Renal cortical epithelial cell (primary cell): Measurements from ENCODE around the gene ASTL. TPM values are rescaled to one million over a fixed set of nuclear protein-coding genes. Genes with fewer than 3 reads are reported as not detected.
"Not testable (repeated sequence)": the region's sequence is repeated elsewhere in the genome, so short reads cannot be mapped to it uniquely, and the experiment has no call there.

ENCODE experiments used
- DNase-seq: peaks from one replicate; pipeline ENCODE4 v3.0.0-alpha.2; 2011; ENCODE audit warnings: low read depth
- total RNA-seq: library from RNA; depleted of rRNA; stranded (reverse); fragments of >200 nt; gene quantifications from 2 replicates; pipeline ENCODE4 v1.2.3, GENCODE V29; 2014

ASTL gene
- total RNA-seq, 1 donor from 2014 or later: not detected

DNA sequence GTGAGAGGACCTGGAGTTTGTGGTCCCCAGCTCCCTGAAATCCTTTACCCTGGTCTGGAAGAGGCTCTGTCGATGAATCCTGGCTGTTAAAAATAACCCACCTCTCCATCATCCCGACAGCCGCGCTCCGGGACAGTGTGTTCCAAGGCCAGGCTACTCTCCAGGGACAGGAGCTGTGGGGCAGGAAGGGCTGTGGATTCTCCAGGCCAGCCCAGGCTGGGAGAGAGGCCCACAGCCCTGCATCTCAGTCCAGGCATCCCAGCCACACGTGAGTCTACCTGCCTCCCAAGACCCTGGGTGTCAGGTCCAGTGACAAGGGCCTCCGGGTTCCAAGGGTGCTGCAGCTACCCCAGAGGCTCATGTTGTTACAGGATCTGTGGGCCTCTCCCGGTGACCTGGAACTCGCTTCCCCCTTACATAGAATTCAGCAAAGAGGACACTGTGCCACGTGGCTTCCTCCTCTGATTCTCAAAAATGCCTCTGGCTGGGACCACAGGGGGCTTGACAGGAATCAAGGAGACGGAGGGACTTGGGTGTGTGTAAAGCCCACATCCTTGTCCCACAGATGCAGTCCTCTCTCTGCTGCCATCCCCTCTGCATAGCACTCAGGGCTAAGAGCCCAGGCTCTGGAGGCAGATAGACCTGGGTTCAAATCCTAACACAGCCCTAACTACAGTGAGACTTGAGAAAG, 39.3 kb downstream of the ASTL start:
- no peak for DNase-seq

DNA sequence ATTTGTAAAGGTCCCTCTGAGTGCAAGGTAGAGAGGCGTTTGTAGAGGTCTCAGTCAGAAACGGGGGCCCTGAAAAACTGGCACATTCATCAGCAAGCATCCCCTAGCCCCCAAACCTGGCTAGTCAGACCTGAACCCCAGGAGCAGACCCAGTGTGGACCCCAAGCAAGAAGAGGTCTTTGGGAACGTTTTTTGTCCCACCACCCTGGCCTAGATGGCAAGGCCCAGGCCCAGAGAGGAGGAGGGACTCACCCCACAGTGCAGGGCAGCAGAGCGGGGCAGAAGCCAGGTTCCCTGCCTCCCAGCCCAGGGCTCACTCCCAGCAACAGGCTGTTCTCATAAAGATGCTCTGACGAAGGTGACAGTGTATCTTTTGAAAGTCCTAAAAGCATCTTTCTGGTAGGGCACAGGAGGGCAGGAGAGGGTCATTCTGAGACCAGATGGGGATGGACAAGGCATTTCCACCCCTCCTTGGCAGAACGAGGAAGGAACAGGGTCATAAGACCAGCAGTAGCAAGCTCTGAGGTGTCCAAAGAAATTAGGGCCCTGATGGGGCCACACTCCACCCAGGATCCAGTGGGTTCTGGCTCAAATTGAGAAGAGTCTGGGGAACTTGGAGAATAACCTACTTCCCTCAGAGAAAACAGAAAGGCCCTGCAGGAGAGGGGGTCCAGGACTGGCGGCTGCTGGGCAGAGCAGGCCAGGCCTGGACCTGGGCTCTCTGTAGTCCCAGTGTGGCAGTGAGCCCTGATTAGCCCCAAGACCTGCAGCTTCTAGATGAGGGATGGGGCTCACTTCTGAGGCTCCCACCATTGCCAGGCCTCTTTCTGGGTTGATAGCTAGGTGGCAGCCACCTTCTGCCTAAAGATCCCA, 40.1 kb downstream of the ASTL start:
- DNase-seq: no peak

DNA sequence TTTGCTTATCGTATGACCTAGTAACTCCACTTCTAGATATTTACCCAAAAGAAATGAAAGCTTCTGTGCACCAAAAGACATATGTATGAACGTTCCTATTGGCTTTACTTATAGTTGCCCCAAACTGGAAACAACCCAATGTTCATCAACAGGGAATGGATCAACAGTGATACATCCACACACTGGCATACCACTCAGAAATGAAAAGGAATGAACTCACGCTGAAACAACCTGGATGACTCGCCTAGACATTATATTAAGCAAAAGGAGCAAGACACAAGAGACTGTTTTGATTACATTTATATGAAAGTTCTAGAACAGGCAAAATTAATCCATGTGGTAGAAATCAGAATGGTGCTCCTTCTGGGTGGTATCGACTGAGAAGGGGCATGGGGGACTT, 40.9 kb downstream of the ASTL start:
- no peak for DNase-seq

DNA sequence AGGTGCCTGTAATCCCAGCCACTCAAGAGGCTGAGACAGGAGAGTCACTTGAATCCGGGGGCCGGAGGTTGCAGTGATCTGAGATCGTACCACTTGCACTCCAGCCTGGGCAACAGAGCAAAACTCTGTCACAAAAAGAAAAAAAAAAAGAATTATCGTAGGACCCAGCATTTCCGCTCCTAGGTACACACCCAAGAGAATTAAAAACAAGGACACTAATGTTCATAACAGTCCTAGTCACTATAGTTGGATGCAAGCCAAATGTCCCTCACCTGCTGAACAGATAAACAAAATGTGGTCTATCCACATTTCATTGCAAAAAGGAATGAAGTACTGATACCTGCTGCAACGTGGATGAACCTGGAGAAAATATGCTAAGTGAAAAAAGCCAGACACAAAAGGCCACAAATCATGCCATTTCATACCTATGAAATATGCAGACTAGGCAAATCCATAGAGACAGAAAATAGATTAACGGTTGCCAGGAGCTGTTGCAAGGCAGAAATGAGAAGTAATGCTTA, 43.1 kb downstream of the ASTL start:
- no peak for DNase-seq

GRCh38 chr2:96093528-96093927, 44.8 kb downstream of the ASTL start:
- no peak for DNase-seq

DNA sequence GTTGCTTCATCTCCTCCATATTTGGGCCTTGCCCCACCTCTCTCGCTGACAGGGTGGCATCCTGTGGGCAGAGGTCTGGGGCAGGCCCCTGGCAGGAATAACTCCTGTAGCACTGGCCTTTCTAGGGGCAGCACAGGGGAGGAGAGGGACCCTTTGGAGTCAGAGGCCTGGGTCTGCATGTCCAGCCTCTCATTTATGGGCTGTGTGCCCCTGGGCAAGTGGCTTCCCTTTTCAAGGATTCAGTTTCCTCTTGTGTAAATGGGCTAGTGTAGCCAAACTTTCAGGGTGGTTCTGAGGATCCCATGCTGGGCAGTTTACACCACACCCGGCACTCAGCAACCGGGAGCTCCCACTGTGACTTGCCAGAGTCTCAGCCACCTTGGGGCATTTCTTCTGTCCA, 45.4 kb downstream of the ASTL start:
- DNase-seq: no peak

GRCh38 chr2:96092573-96092877, 45.8 kb downstream of the ASTL start:
- no peak for DNase-seq

- DNase-seq: no peak
These were observed 46.4 kb downstream of the ASTL start for GRCh38 chr2:96091711-96092572.

- no peak for DNase-seq
These were observed 47.1 kb downstream of the ASTL start for GRCh38 chr2:96091141-96091710.

- no peak for DNase-seq
These were observed 47.9 kb downstream of the ASTL start for GRCh38 chr2:96090196-96090926.

DNA sequence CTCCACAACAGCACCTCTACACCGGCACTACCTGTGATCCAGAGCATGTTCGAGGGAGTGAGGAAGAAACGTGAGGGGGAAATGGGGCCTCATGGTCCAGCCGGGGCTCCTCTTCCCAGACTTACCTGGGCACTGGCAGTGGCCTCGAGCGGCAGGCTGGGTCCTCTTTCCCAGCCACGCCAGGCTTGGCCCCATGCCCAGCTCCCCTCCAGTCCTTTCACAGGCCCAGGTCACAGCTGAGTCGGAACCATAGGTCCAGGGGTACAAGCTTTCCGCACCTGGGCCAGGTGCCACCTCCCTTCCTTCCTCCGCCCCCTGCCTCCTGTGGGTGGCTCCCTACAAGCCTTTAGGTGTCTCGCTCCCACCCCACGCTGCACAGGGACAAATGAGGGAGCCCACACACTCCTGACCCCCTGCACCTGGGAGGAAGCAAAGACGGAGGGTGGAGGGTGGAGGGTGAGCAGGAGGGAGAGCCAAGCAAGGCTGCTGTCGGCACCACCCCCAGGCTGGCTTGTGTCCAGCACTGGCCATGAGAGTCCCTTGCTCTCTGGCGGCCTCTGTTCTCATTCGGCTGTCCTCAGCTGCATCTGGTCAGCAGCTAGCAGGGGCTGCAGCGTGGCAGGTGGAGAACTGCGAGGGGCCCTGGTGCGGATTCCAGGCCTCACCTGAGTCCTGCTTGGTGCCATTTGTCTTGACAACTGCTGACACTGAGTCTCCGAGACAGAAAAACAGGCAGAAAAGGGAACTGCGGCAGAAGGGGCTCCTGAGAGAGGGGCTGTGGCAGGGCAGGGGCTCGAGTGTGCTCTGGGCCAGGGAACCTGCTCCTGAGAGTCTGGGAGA, 48.7 kb downstream of the ASTL start:
- DNase-seq: no peak

- no peak for DNase-seq
These were observed 49.7 kb downstream of the ASTL start for GRCh38 chr2:96088340-96089335.

- DNase-seq: no peak
These were observed 51.2 kb downstream of the ASTL start for GRCh38 chr2:96087130-96087529.

DNA sequence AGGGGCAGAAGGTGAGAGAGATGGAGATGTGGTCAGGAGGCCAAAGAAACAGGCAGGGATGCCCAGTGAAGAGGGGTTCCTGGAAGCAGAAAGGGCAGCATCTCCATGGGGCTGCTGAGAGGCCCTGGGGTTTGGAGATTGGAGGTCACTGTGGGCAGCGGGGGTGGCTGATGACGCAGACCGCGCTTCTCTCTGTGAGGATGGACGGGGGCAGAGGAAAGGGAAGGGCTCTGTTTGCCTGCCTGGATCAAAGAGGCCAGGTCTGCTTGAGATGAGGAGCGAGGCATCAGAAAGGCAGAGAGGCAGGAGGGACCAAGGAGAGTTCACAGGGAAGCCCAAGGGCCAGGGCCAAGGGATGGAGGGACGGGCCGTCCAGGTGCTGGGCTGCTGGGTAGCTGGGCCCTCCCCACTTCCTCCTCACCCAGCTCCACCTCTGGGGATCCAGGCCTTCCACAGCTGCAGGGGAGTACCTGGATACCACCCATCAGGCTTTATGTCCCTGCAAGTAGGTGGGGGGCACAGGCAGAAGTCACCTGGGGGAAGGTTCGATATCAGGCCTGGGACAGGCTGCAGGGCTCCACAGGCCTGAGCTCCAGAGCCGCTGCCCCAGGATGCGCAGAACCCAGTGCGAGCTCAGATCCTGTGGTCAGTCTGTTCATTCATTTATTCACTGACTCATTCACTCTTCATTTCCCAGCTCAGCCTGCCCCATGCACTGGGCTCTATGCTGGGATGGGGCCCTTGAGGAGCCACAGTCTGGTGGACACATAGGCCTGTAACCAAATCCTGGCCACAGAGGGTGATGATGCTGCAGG, 52.6 kb downstream of the ASTL start:
- DNase-seq: no peak

- not testable (repeated sequence) for DNase-seq
These were observed 53.3 kb downstream of the ASTL start for GRCh38 chr2:96084858-96085518.

DNA sequence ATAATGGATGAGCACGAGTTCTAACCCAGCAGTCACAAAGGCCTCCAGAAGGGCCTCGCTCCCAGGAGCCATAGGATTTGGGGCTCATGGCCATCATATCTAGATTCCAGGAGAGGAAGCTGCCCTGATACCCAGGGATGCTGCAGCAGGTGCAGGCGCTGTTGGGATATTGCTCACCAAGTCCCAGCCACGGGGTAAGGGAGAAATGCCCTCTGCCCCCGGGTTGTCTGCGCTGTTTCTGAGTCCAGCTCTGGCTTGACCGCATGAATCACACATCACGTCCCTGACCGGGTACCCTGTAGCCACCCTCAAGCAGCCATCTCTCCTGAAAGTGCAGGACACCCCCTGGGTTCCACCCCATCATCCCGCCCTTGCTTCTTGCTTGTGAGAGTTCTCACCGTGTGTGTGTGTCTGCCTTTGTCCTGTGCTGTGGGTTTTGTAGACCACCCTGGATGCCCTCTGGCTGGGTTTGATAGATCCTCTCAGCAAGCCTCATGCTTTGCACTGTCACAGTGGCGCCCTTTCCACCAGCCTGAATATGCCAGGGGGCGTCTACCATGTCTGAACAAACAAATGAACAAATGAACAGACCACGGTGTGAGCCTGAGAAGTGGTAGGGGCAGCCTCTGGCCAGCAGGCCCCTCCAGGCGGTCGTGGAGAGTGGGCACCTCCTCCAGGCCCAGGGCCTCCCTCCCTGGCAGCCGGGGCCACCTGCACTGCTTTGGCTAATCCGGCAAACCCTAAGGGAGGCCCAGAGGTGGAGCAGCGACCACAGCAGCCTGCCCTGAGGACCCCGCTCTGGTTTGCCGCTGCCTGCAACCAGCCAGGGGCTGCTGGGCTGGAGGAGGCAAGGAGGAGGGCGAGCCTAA, 54.1 kb downstream of the ASTL start:
- DNase-seq: no peak
